ENCODE data around the gene TBL3. TPM values are rescaled to one million over a fixed set of nuclear protein-coding genes. Genes with fewer than 3 reads are reported as not detected.

TBL3 gene
- total and polyA plus RNA-seq, 9 of the 15 experiments (the other 6 are each of a cell fraction or from before 2014, with no cell fraction given): 0.97 to 117 (median 24.5) TPM

GRCh38 chr16:2008631-2009163 lies 36.8 kb downstream of the TBL3 start (continued):
- TF ChIP-seq KDM5B (IDR thresholded peaks at IDR 0.05; ENCODE audit: insufficient replicate concordance, low read depth, low read length) (peak; percentile 6), L3MBTL2 (IDR thresholded peaks at IDR 0.05) (peak; percentile 96), E2F4 (CRISPR knock-in tag; IDR thresholded peaks at IDR 0.05; ENCODE audit: low read depth) (0 out of 2 replicates have a peak, but pooled peaks have one; percentile 34), ZNF140 (CRISPR knock-in tag; IDR thresholded peaks at IDR 0.05) (no peak), UBTF (IDR thresholded peaks at IDR 0.05; ENCODE audit: borderline replicate concordance in 1 of 2, low read depth in 2 of 2, low read length in 2 of 2) (no peak), ZNF224 (CRISPR knock-in tag; IDR thresholded peaks at IDR 0.05) (peak; percentile 19; the same call in 1 of the 2 replicates), TRIM28 (IDR thresholded peaks at IDR 0.05) (no peak), YY1 (IDR thresholded peaks at IDR 0.05; ENCODE audit: borderline replicate concordance in 1 of 3, control insufficient read depth in 1 of 3, extremely low read depth in 1 of 3, insufficient read depth in 3 of 3, insufficient read length in 1 of 3, insufficient replicate concordance in 2 of 3, low read depth in 1 of 3, low read length in 2 of 3) (no peak), ZNF589 (CRISPR knock-in tag; IDR thresholded peaks at IDR 0.05; ENCODE audit: low read depth) (no peak), NFATC3 (IDR thresholded peaks at IDR 0.05) (no peak), MAX (CRISPR knock-in tag; IDR thresholded peaks at IDR 0.05) (peak; percentile 85), ZNF830 (CRISPR knock-in tag; IDR thresholded peaks at IDR 0.05) (no peak), HNRNPK (IDR thresholded peaks at IDR 0.05; ENCODE audit: low read depth, low read length, poor library complexity, severe bottlenecking) (no peak), CBX3 (IDR thresholded peaks at IDR 0.05; ENCODE audit: borderline replicate concordance in 1 of 2, low read length in 2 of 2) (peak in 1 of 2 experiments; percentile 37; a peak in 1 of 3 replicates), HDAC6 (IDR thresholded peaks at IDR 0.05; ENCODE audit: low read depth, low read length) (no peak), KAT7 (CRISPR knock-in tag; IDR thresholded peaks at IDR 0.05; ENCODE audit: borderline replicate concordance) (peak; percentile 77; the same call in 1 of the 2 replicates), SMAD1 (IDR thresholded peaks at IDR 0.05; ENCODE audit: low read depth, low read length, partially characterized antibody) (no peak), E2F1 (CRISPR knock-in tag; IDR thresholded peaks at IDR 0.05) (no peak), FOSL1 (tag; conservative IDR thresholded peaks at IDR 0.05) (no peak), TEAD4 (IDR thresholded peaks at IDR 0.05; ENCODE audit: low read length) (0 out of 2 replicates have a peak, but pooled peaks have one; percentile 31), TEAD4 (CRISPR knock-in tag; IDR thresholded peaks at IDR 0.05; ENCODE audit: borderline replicate concordance) (no peak), ZNF217 (CRISPR knock-in tag; IDR thresholded peaks at IDR 0.05) (no peak), PHF8 (IDR thresholded peaks at IDR 0.05; ENCODE audit: borderline replicate concordance, low read length) (no peak)
